ENCODE results near the gene VSTM2L. TPM values are rescaled to one million over a fixed set of nuclear protein-coding genes. Genes with fewer than 3 reads are reported as not detected.
"Not testable (repeated sequence)": the region's sequence is repeated elsewhere in the genome, so short reads cannot be mapped to it uniquely, and the experiment has no call there.

The VSTM2L gene
- total RNA-seq, 2 experiments from 2014 or later = not detected

- Mint-ChIP-seq H3K9me3 (no peaks in the 10 kb centered on the region), H3K36me3 (ENCODE audit: low read depth) (no peaks in the 10 kb centered on the region), H3K27me3 (no peaks in the 10 kb centered on the region), H3K27ac (no peak overlapping the region), H3K4me1 (no peaks in the 10 kb centered on the region), H3K4me3 (no peak overlapping the region)
- no peak for DNase-seq
- ChIA-PET POLR2A (no interaction called here), CTCF (no interaction called here)
Measured at GRCh38 chr20:37943501-37944455, 40.9 kb downstream of the VSTM2L start.

DNA sequence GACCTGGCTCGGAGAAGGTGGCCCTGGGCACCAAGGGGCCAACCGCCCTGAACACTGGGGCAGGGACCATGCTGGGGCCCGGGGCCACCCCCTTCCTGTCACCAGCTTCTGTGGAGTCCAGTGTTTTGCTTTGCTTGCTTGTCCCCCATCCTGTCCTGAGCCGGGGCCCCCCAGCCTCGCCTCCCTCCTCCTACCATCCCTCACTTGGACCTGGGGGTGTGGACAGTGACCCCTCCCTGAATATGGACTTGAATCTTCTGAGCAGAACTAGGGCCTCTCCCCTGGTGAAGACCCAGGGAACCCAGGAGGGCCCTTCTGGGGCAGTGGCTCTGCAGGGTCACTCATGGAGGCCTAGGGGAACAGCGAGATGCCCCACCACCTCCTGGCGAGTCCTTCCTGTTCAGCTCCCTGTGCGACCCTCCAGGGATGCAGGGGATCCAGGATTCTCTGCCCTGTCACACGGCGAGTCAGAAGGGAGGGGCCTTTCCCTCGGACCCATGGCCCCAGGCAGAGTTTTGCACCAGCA, 41.6 kb downstream of the VSTM2L start:
- DNase-seq = no peak
- Mint-ChIP-seq H3K9me3 (no peaks in the 10 kb centered on the region), H3K27me3 (no peaks in the 10 kb centered on the region), H3K4me3 (no peak overlapping the region), H3K4me1 (no peaks in the 10 kb centered on the region), H3K36me3 (ENCODE audit: low read depth) (no peaks in the 10 kb centered on the region), H3K27ac (peak overlapping the region; percentile 36)
- ChIA-PET CTCF (no interaction called here), POLR2A (no interaction called here)

DNA sequence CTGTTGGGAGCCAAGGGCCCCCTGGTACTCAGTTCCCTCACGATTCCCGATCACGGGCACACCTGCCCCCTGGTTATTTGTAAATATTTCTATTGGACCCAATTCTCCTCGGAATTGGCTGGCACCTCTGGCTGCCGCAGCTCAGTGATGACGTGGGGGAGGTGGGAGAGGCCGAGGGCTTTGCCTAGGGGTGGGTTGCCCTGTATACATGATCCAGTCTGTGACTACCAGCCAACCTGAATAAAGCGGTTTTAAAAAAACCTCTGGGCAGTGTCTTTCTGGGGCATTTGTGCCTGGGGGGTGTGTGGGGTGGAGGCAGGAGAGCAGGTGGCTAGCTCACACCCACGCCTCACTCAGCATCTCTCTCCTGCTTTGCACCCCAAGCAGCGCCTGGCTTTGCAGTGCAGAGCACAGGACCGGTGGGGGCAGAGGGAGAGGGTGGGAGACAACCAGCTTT, 42.2 kb downstream of the VSTM2L start:
- ChIA-PET POLR2A (no interaction called here), CTCF (no interaction called here)
- Mint-ChIP-seq H3K4me1 (no peaks in the 10 kb centered on the region), H3K9me3 (no peaks in the 10 kb centered on the region), H3K4me3 (no peak overlapping the region), H3K27me3 (no peaks in the 10 kb centered on the region), H3K36me3 (ENCODE audit: low read depth) (no peaks in the 10 kb centered on the region), H3K27ac (no peak overlapping the region)
- no peak for DNase-seq

GRCh38 chr20:37946946-37947345, 44.0 kb downstream of the VSTM2L start:
- ChIA-PET CTCF (no interaction called here), POLR2A (no interaction called here)
- no peak overlapping the region for H3K4me3 Mint-ChIP-seq
- no peaks in the 10 kb centered on the region for H3K27me3 Mint-ChIP-seq
- no peaks in the 10 kb centered on the region for H3K9me3 Mint-ChIP-seq
- H3K27ac Mint-ChIP-seq = no peak overlapping the region
- H3K36me3 Mint-ChIP-seq (ENCODE audit: low read depth) = no peaks in the 10 kb centered on the region
- H3K4me1 Mint-ChIP-seq = no peaks in the 10 kb centered on the region
- no peak for DNase-seq

- no peaks in the 10 kb centered on the region for H3K4me1 Mint-ChIP-seq
- H3K27me3 Mint-ChIP-seq = no peaks in the 10 kb centered on the region
- H3K4me3 Mint-ChIP-seq = no peak overlapping the region
- DNase-seq = no peak
- H3K27ac Mint-ChIP-seq = no peak overlapping the region
- H3K36me3 Mint-ChIP-seq (ENCODE audit: low read depth) = no peaks in the 10 kb centered on the region
- POLR2A ChIA-PET = no interaction called here
- no peaks in the 10 kb centered on the region for H3K9me3 Mint-ChIP-seq
- CTCF ChIA-PET = interaction anchor here (0.7 kb wide), 1 partner anchor 206 kb away, joined by 3 read pairs; no protein-coding TSS in a partner anchor
Measured at GRCh38 chr20:37947943-37948342, 45.0 kb downstream of the VSTM2L start.

DNA sequence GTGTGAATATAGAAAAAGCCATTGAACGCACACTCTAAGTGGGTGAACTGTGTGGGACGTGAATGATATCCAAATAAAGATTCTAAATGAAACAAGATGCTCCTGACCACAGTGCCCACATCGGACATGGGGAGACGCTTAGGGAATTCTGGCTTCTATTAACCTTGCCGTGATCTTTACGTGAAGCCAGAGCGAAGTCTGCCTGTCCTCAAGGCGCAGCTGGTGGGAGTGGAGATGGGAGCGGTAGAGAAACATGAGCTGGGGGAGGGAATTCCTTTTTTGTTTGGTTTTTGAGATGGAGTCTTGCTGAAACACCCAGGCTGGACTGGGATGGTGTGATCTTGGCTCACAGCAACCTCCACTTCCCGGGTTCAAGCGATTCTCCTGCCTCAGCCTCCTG, 46.0 kb downstream of the VSTM2L start:
- Mint-ChIP-seq H3K27me3 (no peaks in the 10 kb centered on the region), H3K9me3 (no peaks in the 10 kb centered on the region), H3K4me3 (no peak overlapping the region), H3K27ac (no peak overlapping the region), H3K4me1 (no peaks in the 10 kb centered on the region), H3K36me3 (ENCODE audit: low read depth) (no peaks in the 10 kb centered on the region)
- DNase-seq = no peak
- POLR2A ChIA-PET = no interaction called here
- CTCF ChIA-PET = no interaction called here

DNA sequence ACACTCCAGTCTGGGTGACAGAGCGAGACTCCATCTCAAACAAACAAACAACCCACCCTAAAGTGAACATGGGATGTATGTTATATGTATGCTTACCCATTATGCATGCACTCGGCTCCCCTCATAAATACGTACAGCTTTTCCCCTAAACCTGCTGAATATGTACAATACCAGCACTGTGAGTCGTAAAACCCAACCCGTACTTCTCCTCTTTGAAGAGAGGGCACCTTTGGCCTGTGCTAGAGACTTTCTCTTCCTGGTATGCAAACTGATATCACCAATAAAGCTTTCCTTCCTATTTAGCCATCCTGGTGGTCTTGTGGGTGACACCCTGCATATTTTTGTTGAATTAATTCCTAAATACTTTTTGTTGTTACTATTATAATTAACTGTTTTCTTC, 51.3 kb downstream of the VSTM2L start:
- DNase-seq = no peak
- no peak overlapping the region for H3K27ac Mint-ChIP-seq
- H3K9me3 Mint-ChIP-seq = no peaks in the 10 kb centered on the region
- ChIA-PET CTCF (no interaction called here), POLR2A (no interaction called here)
- peaks cover 9% of the 10 kb centered on the region for H3K27me3 Mint-ChIP-seq
- no peak overlapping the region for H3K4me3 Mint-ChIP-seq
- no peaks in the 10 kb centered on the region for H3K36me3 Mint-ChIP-seq (ENCODE audit: low read depth)
- H3K4me1 Mint-ChIP-seq = no peaks in the 10 kb centered on the region

DNA sequence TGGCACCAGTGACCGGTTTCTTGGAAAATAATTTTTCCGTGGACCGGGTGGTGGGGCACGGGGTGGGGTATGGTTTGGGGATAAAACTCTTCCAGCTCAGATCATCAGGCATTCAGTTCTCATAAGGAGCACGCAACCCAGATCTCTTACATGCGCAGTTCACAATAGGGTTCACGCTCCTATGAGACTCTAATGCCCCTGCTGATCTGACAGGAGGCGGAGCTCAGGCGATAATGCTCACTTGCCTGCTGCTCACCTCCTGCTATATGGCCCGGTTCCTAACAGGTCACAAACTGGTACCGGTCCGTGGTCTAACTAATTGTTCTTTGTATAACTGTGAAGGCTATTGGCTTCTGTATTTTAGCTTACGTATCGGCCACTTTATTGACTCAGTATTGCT, 51.7 kb downstream of the VSTM2L start:
- Mint-ChIP-seq H3K4me1 (no peaks in the 10 kb centered on the region), H3K36me3 (ENCODE audit: low read depth) (no peaks in the 10 kb centered on the region), H3K27me3 (peaks cover 9% of the 10 kb centered on the region), H3K27ac (no peak overlapping the region), H3K9me3 (no peaks in the 10 kb centered on the region), H3K4me3 (no peak overlapping the region)
- CTCF ChIA-PET = no interaction called here
- no peak for DNase-seq
- POLR2A ChIA-PET = no interaction called here

DNA sequence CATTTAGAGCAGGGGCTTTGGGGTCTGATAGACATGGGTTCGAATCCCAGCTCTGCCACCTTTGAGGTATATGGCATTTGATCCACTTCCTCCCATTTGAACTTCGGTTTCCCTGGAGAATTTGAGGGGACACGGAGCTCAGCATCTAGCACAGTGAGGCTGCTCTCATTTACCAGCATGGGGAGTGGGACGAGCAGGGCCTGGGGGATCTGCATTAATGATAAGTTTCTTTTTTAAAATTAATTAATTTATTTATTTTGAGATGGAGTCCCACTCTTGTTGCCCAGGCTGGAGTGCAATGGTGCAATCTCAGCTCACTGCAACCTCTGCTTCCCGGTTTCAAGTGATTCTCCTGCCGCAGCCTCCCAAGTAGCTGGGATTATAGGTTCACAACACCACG, 52.6 kb downstream of the VSTM2L start:
- Mint-ChIP-seq H3K4me3 (no peak overlapping the region), H3K4me1 (no peaks in the 10 kb centered on the region), H3K36me3 (ENCODE audit: low read depth) (no peaks in the 10 kb centered on the region), H3K27me3 (peaks cover 9% of the 10 kb centered on the region), H3K27ac (no peak overlapping the region), H3K9me3 (no peaks in the 10 kb centered on the region)
- POLR2A ChIA-PET = no interaction called here
- DNase-seq = no peak
- CTCF ChIA-PET = no interaction called here

GRCh38 chr20:37956107-37956585, 53.2 kb downstream of the VSTM2L start:
- CTCF ChIA-PET = no interaction called here

DNA sequence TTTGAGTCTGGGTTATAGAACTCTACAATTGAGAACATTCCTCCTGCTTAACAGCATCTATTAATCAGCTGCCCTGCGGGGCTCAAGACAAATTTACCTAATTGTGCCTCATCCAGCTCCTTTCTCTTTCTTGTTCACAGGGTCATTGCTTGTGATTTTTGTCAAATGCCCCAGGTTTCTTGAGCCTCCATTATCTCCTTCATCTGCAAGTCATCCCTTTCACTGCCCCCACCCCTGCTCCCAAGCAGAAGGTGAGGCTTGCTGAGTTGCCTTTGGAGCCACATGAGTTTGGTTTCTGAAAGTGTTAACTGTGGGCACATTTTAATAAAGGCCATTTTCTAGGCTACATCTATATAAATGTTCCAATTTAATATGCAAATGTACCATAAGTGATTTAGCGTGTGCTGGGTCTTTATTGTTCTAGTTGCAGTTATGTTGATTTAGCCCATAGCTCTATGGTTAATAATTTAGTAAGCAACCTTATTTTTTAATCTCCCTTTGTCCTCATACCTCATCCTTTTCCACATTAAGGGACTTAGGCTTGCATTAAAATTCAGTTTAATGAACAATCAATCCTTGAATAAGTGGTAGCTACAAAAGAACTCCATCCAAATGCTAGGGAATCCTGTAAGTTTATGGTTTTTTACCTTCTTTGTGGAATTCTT, 56.1 kb downstream of the VSTM2L start:
- ChIA-PET CTCF (no interaction called here), POLR2A (no interaction called here)
- Mint-ChIP-seq H3K4me1 (no peaks in the 10 kb centered on the region), H3K27me3 (peaks cover 19% of the 10 kb centered on the region), H3K4me3 (no peak overlapping the region), H3K27ac (no peak overlapping the region), H3K9me3 (no peaks in the 10 kb centered on the region), H3K36me3 (ENCODE audit: low read depth) (no peaks in the 10 kb centered on the region)
- DNase-seq = no peak

More at GRCh38 chr20:37956107-37956585, 53.2 kb downstream of the VSTM2L start:
- no peaks in the 10 kb centered on the region for H3K9me3 Mint-ChIP-seq
- H3K27ac Mint-ChIP-seq = no peak overlapping the region
- H3K27me3 Mint-ChIP-seq = peaks cover 14% of the 10 kb centered on the region
- no peak overlapping the region for H3K4me3 Mint-ChIP-seq
- POLR2A ChIA-PET = no interaction called here
- no peak for DNase-seq
- H3K4me1 Mint-ChIP-seq = no peaks in the 10 kb centered on the region
- H3K36me3 Mint-ChIP-seq (ENCODE audit: low read depth) = no peaks in the 10 kb centered on the region

- Mint-ChIP-seq H3K27me3 (peaks cover 27% of the 10 kb centered on the region), H3K27ac (no peak overlapping the region), H3K9me3 (no peaks in the 10 kb centered on the region), H3K36me3 (ENCODE audit: low read depth) (no peaks in the 10 kb centered on the region), H3K4me3 (no peak overlapping the region), H3K4me1 (no peaks in the 10 kb centered on the region)
- ChIA-PET POLR2A (no interaction called here), CTCF (interaction anchor here (0.6 kb wide), 1 partner anchor 256 kb away, joined by 3 read pairs; no protein-coding TSS in a partner anchor)
- DNase-seq = no peak
Measured at GRCh38 chr20:37961066-37961465, 58.1 kb downstream of the VSTM2L start.

DNA sequence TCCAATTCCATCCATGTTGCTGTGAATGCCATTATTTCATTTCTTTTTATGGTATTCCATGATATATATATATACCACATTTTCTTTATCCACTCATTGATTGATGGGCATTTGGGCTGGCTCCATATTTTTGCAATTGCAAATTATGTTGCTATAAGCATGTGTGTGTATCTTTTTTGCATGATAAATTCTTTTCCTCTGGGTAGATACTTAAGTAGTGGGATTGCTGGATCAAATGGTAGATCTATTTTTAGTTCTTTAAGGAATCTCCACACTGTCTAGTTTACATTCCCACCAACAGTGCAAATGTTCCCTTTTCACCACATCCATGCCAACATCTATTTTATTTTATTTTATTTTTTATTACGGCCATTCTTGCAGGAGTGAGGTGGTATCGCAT, 60.6 kb downstream of the VSTM2L start:
- H3K27ac Mint-ChIP-seq; H3K9me3 Mint-ChIP-seq; H3K36me3 Mint-ChIP-seq (ENCODE audit: low read depth); H3K4me1 Mint-ChIP-seq; H3K4me3 Mint-ChIP-seq; POLR2A ChIA-PET; DNase-seq; CTCF ChIA-PET: not testable (repeated sequence)
- H3K27me3 Mint-ChIP-seq = peaks cover 27% of the 10 kb centered on the region

Measured in activated CD4-positive, alpha-beta T cell treated with anti-CD3 and anti-CD28 coated beads, Interleukin-2, amount 10 ng/mL, durations not matched to agents 7 days and 5 days (primary cell).